Sigmoid colon (tissue), 7 donors: ENCODE data around the gene LRPPRC. TPM values are rescaled to one million over a fixed set of nuclear protein-coding genes. Genes with fewer than 3 reads are reported as not detected.

ENCODE experiments used
- DNase-seq: peaks from one replicate; pipeline ENCODE4 v3.0.0-alpha.2; 2019
- H3K27ac ChIP-seq, 4 donors: fragments of 200-600 bp; sonication (generic); one replicate each; pipeline ENCODE4 v1.5.1; 2016 to 2019; ENCODE audit warnings: mild to moderate bottlenecking in 1 of 4
- H3K27me3 ChIP-seq, 3 donors: fragments of 200-600 bp; sonication (generic); one replicate each; pipeline ENCODE4 v1.5.1; 2019; ENCODE audit warnings: mild to moderate bottlenecking in 1 of 3
- H3K36me3 ChIP-seq, 4 donors: fragments of 200-600 bp; sonication (generic); one replicate each; pipeline ENCODE4 v1.5.1; 2016 to 2019
- H3K4me1 ChIP-seq, 4 donors: fragments of 200-600 bp; sonication (generic); one replicate each; pipeline ENCODE4 v1.5.1; 2017 to 2019
- H3K4me3 ChIP-seq, 4 donors: fragments of 200-600 bp; sonication (generic); one replicate each; pipeline ENCODE4 v1.5.1; 2017 to 2019; ENCODE audit warnings: mild to moderate bottlenecking in 2 of 4, moderate library complexity in 1 of 4
- H3K9me3 ChIP-seq, 4 donors: fragments of 200-600 bp in 3 of 4; sonication (generic) in 3 of 4; one replicate each; pipeline versions ENCODE4 v1.5.1 to v1.6.1; 2013 to 2019
- EP300 ChIP-seq, 4 donors: sonication (generic); formaldehyde crosslinking; IDR thresholded peaks; one replicate each; pipeline ENCODE4 v1.6.1; 2017; ENCODE audit warnings: antibody characterized with exemption in 4 of 4
- POLR2A ChIP-seq, 2 donors: fragments of 450-650 bp; IDR thresholded peaks; one replicate each; pipeline ENCODE4 v1.6.1; 2016; ENCODE audit warnings: antibody characterized with exemption in 2 of 2, mild to moderate bottlenecking in 2 of 2, moderate library complexity in 2 of 2
- POLR2AphosphoS5 ChIP-seq, 4 donors: sonication (generic); formaldehyde crosslinking; IDR thresholded peaks; one replicate each; pipeline ENCODE4 v1.6.1; 2017; ENCODE audit warnings: antibody characterized with exemption in 4 of 4
- WGBS, 2 donors: extraction: QIAGEN DNeasy Blood & Tissue Kit; methylation state at CpG; one replicate each; pipeline ENCODE4 v1.1.7; 2013; 5-methylcytosine and 5-hydroxymethylcytosine counted together
- intact Hi-C: fragments of 100-400 bp; cut with DNase I; formaldehyde crosslinking; loops from one replicate; pipeline ENCODE4 v1.15.1; 2023
- polyA plus RNA-seq, 3 donors: library from polyadenylated mRNA; stranded (reverse); fragments of 200-250 nt; gene quantifications; one replicate each; pipeline ENCODE4 v1.2.3, GENCODE V29; 2013
- small RNA-seq, 3 donors: library from RNA; depleted of rRNA; stranded (forward); fragments of <200 nt; gene quantifications; one replicate each; pipeline ENCODE3, GENCODE V24; 2016
- total RNA-seq, 4 donors: library from RNA; depleted of rRNA; stranded (reverse); fragments of >200 nt; gene quantifications; one replicate each; pipeline ENCODE4 v1.1.0, GENCODE V29; 2016
- TF ChIP-seq, protein P1 (sequence below), 4 experiments: fragments of 450-650 bp in 3 of 4; fragments of 200-600 bp in 1 of 4; IDR thresholded peaks; one replicate each; pipeline ENCODE4 v1.5.1; 2016 to 2019; ENCODE audit warnings: antibody characterized with exemption in 4 of 4, mild to moderate bottlenecking in 3 of 4, moderate library complexity in 2 of 4
- donor health status: healthy with polysubstance abuse.
- donor health status: Bipolar disorder and iron deficiency.
- donor health status: healthy.

LRPPRC gene
- total and polyA plus RNA-seq, 7 donors: 22.2 to 65.7 (median 49.7) TPM

DNA sequence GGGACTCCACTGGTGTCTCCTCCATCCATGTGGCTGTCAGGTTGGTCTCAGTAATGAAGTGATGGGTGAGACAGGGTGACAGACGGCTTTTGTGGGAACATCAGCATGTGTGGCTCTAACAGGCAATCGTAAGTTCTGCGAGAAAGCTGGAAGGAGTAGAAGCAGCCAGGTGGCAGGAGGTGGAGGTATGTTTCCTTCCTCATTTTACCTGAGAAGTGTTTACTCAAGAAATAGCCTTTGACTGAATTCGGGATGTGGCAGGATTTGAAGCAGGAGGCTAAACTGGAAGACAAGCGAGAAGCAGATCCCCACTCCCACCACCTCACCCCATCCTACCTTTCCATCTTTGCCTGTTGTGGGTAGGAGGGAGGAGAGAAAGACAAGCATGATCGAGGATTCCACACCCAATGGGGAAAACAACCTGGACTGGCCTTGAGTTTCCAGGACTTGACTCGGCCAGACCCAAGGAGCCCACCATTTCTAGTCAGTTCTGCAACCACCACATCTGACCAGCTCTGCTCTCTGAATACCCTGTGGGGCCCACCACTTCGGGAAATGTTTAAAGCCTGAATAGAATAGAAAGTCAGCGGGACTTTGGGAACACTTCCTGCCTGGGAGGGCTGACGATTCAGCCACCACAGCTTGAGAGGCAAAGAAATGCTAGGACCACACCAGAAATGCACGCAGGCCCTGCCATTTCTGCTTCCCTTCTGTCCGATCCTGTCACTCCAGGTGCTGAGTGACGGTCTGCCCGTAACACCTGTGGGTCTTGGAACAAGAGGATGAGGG, 155.8 kb downstream of the LRPPRC start:
- TF ChIP-seq EP300 (IDR thresholded peaks at IDR 0.05) (no peak), POLR2A (IDR thresholded peaks at IDR 0.05) (no peak), POLR2AphosphoS5 (IDR thresholded peaks at IDR 0.05) (no peak)
- TF ChIP-seq, protein P1, sequence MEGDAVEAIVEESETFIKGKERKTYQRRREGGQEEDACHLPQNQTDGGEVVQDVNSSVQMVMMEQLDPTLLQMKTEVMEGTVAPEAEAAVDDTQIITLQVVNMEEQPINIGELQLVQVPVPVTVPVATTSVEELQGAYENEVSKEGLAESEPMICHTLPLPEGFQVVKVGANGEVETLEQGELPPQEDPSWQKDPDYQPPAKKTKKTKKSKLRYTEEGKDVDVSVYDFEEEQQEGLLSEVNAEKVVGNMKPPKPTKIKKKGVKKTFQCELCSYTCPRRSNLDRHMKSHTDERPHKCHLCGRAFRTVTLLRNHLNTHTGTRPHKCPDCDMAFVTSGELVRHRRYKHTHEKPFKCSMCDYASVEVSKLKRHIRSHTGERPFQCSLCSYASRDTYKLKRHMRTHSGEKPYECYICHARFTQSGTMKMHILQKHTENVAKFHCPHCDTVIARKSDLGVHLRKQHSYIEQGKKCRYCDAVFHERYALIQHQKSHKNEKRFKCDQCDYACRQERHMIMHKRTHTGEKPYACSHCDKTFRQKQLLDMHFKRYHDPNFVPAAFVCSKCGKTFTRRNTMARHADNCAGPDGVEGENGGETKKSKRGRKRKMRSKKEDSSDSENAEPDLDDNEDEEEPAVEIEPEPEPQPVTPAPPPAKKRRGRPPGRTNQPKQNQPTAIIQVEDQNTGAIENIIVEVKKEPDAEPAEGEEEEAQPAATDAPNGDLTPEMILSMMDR (IDR thresholded peaks at IDR 0.05): no peak
- no peak for DNase-seq
- Histone ChIP-seq H3K36me3 (no peaks in the 10 kb centered on the region), H3K4me3 (no peak overlapping the region), H3K27ac (no peak overlapping the region), H3K9me3 (no peaks in the 10 kb centered on the region), H3K4me1 (no peaks in the 10 kb centered on the region), H3K27me3 (no peaks in the 10 kb centered on the region)
- 86 to 90% methylated on average over 14 of the region's 14 CpGs for WGBS, 2 donors
- intact Hi-C loops: no loop called here

DNA sequence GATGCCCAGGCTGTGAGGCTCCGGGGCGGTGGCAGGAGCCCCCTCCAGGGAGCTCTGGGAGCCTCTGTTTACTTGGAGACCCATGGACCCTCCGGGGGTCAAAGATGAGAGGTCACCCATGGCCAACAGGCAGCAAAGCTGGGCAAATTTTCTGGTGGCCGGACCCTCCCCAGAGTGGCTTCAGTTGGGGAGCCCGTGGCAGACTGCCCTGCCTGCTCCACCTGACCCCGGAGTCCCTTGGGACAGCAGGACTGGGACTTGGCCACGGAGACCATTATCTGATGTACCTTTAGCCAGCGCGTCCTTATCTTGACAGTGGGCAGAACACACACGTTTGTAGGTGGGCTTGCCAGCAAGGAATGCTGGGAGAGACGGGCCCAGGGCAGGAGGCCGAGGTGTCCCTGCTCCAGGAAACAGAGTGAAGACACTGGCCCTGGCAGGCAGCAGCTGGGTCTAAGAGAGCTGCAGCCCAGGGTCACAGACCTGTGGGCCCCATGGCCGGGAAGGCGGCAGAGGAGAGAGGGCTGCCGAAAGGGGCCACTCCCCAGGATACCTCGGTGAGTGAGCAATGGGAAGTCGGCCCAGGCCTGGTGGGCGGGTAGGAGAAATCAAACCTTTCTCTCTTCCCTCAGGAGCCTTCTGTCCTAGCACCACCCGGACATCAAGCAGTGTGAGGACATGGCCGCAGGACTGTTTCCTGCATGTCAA, 157.1 kb downstream of the LRPPRC start, which contains the start of the genes ABCG5 and ABCG8:
Gene ABCG5 (minus strand): TSS at position 280 of the 708 bp plus-strand sequence. CDS start 160 bp downstream, at position 120.
Gene ABCG8 (plus strand): TSS at position 412 of the 708 bp plus-strand sequence. CDS start 83 bp downstream, at position 495.
- intact Hi-C loops: no loop called here
- no peaks in the 10 kb centered on the region for H3K27me3 ChIP-seq
- no peaks in the 10 kb centered on the region for H3K9me3 ChIP-seq
- DNase-seq: no peak
- H3K36me3 ChIP-seq: no peaks in the 10 kb centered on the region
- TF ChIP-seq, protein P1 (IDR thresholded peaks at IDR 0.05): no peak
- TF ChIP-seq POLR2AphosphoS5 (IDR thresholded peaks at IDR 0.05): no peak
- TF ChIP-seq POLR2A (IDR thresholded peaks at IDR 0.05): no peak
- no peak for TF ChIP-seq EP300 (IDR thresholded peaks at IDR 0.05)
- no peaks in the 10 kb centered on the region for H3K4me1 ChIP-seq
- no peak within 1 kb of the TSS for H3K27ac ChIP-seq
- 90 to 91% methylated on average over 20 of the region's 20 CpGs for WGBS, 2 donors
- H3K4me3 ChIP-seq: no peak within 1 kb of the TSS

- 92 to 94% methylated on average over 21 of the region's 21 CpGs for WGBS, 2 donors
- intact Hi-C loops: no loop called here
- no peak for TF ChIP-seq POLR2AphosphoS5 (IDR thresholded peaks at IDR 0.05)
- TF ChIP-seq EP300 (IDR thresholded peaks at IDR 0.05): no peak
- TF ChIP-seq, protein P1 (IDR thresholded peaks at IDR 0.05): no peak
- no peak for TF ChIP-seq POLR2A (IDR thresholded peaks at IDR 0.05)
Measured at GRCh38 chr2:43837831-43838559, 157.8 kb downstream of the LRPPRC start.

DNA sequence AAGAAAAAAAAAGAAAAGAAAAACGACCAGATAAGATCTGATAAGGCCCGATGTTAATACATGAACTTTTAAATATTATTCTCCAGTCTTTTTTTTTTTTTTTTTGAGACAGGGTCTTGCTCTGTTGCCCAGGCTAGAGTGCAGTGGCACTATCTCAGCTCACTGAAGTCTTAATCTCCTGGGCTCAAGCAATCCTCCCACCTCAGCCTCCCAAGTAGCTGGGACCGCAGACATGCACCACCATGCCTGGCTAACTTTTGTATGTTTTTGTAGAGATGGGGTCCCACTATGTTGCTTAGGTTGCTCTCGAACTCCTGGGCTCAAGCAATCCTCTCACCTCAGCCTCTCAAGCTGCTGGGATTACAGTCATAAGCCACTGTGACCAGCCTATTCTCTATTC, 158.8 kb downstream of the LRPPRC start:
- 86% methylated on average over 4 of the region's 4 CpGs for WGBS, 2 donors
- intact Hi-C loops: no loop called here

More at GRCh38 chr2:43837831-43838559, 157.8 kb downstream of the LRPPRC start:
- no peaks in the 10 kb centered on the region for H3K36me3 ChIP-seq
- H3K4me3 ChIP-seq: no peak overlapping the region
- no peaks in the 10 kb centered on the region for H3K27me3 ChIP-seq
- no peaks in the 10 kb centered on the region for H3K9me3 ChIP-seq
- no peak for DNase-seq
- no peaks in the 10 kb centered on the region for H3K4me1 ChIP-seq
- H3K27ac ChIP-seq: no peak overlapping the region

More for the DNA sequence above, 158.8 kb downstream of the LRPPRC start:
- no peak for TF ChIP-seq POLR2A (IDR thresholded peaks at IDR 0.05)
- TF ChIP-seq EP300 (IDR thresholded peaks at IDR 0.05): no peak
- TF ChIP-seq POLR2AphosphoS5 (IDR thresholded peaks at IDR 0.05): no peak
- TF ChIP-seq, protein P1 (IDR thresholded peaks at IDR 0.05): no peak
- Histone ChIP-seq H3K27me3 (peaks cover 0 to 6% (median 4%) of the 10 kb centered on the region in 3 donors), H3K9me3 (no peaks in the 10 kb centered on the region), H3K4me1 (peaks cover 0 to 1% (median 0%) of the 10 kb centered on the region in 4 donors), H3K4me3 (no peak overlapping the region), H3K27ac (no peak overlapping the region), H3K36me3 (no peaks in the 10 kb centered on the region)
- DNase-seq: no peak

Small RNA genes within 50 kb of the gene (small RNA-seq; reads per million reads assigned to genes)
- gene RN7SL455P: 0 reads per million in 3 donors
- gene RNU6-1048P: 0 reads per million in 3 donors

Other genes starting within 250 kb of the LRPPRC start
- 10 to 100 TPM; 15.1 to 32.1 (median 25.1) TPM for gene DYNC2LI1, start 221.9 kb downstream of the LRPPRC start, total RNA-seq
- 10 to 100 TPM; 11.7 to 27.6 (median 26.8) TPM for gene DYNC2LI1, start 221.9 kb downstream of the LRPPRC start, polyA plus RNA-seq
- not detected for gene ABCG5, start 157.2 kb downstream of the LRPPRC start, total RNA-seq
- under 1 TPM in 2 of 3 donors, not detected in 1; 0.10 to 0.23 TPM for gene ABCG5, start 157.2 kb downstream of the LRPPRC start, polyA plus RNA-seq
- not detected for gene ABCG8, start 157.0 kb downstream of the LRPPRC start, total RNA-seq
- gene ABCG8, start 157.0 kb downstream of the LRPPRC start, polyA plus RNA-seq: under 1 TPM in 2 of 3 donors, not detected in 1; under 0.01 to 0.16 TPM
- gene PPM1B, start 172.9 kb upstream of the LRPPRC start, total RNA-seq: 10 to 100 TPM; 41.3 to 47.8 (median 46.0) TPM
- gene PPM1B, start 172.9 kb upstream of the LRPPRC start, polyA plus RNA-seq: 10 to 100 TPM; 29.4 to 40.8 (median 40.2) TPM